Measurements from ENCODE around the gene GSDMA. TPM values are rescaled to one million over a fixed set of nuclear protein-coding genes. Genes with fewer than 3 reads are reported as not detected.

Gene GSDMA
- total and polyA plus RNA-seq, 9 donors = 0.10 to 0.55 (median 0.15) TPM; not detected in 5

GRCh38 chr17:39966771-39967170, 4.0 kb downstream of the GSDMA start:
- no peak overlapping the region for H3K27ac ChIP-seq
- H3K27me3 ChIP-seq = no peaks in the 10 kb centered on the region
- WGBS, 3 donors = 89 to 90% (median 90%) methylated on average over 6 of the region's 6 CpGs
- no peak overlapping the region for H3K4me3 ChIP-seq
- no peak for DNase-seq
- intact Hi-C loops (cut with DNase I) = loop anchor here in 1 of 4 donors (10.0 kb wide), 1 partner anchor 52 kb away; the partner anchor contains the start of gene GSDMB
- TF ChIP-seq POLR2A (IDR thresholded peaks at IDR 0.05) (no peak), EP300 (IDR thresholded peaks at IDR 0.05) (no peak), CTCF (IDR thresholded peaks at IDR 0.05) (no peak)
- no peaks in the 10 kb centered on the region for H3K4me1 ChIP-seq (ENCODE audit: insufficient read depth)
- no peaks in the 10 kb centered on the region for H3K9me3 ChIP-seq
- H3K36me3 ChIP-seq = no peaks in the 10 kb centered on the region

- H3K9me3 ChIP-seq = no peaks in the 10 kb centered on the region
- WGBS, 3 donors = 79 to 84% (median 82%) methylated on average over 2 of the region's 2 CpGs
- H3K4me1 ChIP-seq (ENCODE audit: insufficient read depth) = no peaks in the 10 kb centered on the region
- no peak for TF ChIP-seq CTCF (IDR thresholded peaks at IDR 0.05)
- TF ChIP-seq EP300 (IDR thresholded peaks at IDR 0.05) = no peak
- TF ChIP-seq POLR2A (IDR thresholded peaks at IDR 0.05) = no peak
- H3K36me3 ChIP-seq = no peaks in the 10 kb centered on the region
- intact Hi-C loops (cut with DNase I) = loop anchor here in 1 of 4 donors (10.0 kb wide), 1 partner anchor 54 kb away; the partner anchor contains the start of gene GSDMB
- no peak overlapping the region for H3K27ac ChIP-seq
- DNase-seq = no peak
- H3K4me3 ChIP-seq = no peak overlapping the region
- H3K27me3 ChIP-seq = no peaks in the 10 kb centered on the region
Measured at GRCh38 chr17:39968761-39969160, 6.0 kb downstream of the GSDMA start.

- no peak for DNase-seq
- Histone ChIP-seq H3K9me3 (no peaks in the 10 kb centered on the region), H3K4me1 (ENCODE audit: insufficient read depth) (no peaks in the 10 kb centered on the region), H3K36me3 (no peaks in the 10 kb centered on the region), H3K27ac (no peak overlapping the region), H3K27me3 (no peaks in the 10 kb centered on the region), H3K4me3 (no peak overlapping the region)
- 85 to 88% (median 86%) methylated on average over 6 of the region's 6 CpGs for WGBS, 3 donors
- TF ChIP-seq EP300 (IDR thresholded peaks at IDR 0.05) (no peak), POLR2A (IDR thresholded peaks at IDR 0.05) (no peak), CTCF (IDR thresholded peaks at IDR 0.05) (no peak)
- intact Hi-C loops (cut with DNase I) = loop anchor here in 1 of 4 donors (10.0 kb wide), 1 partner anchor 55 kb away; the partner anchor contains the start of gene GSDMB
Measured at GRCh38 chr17:39969375-39969774, 6.6 kb downstream of the GSDMA start.

GRCh38 chr17:39970157-39970692, 7.4 kb downstream of the GSDMA start:
- H3K4me1 ChIP-seq (ENCODE audit: insufficient read depth) = no peaks in the 10 kb centered on the region
- WGBS, 3 donors = 70 to 71% (median 71%) methylated on average over 7 of the region's 7 CpGs
- DNase-seq = no peak
- H3K27me3 ChIP-seq = no peaks in the 10 kb centered on the region
- intact Hi-C loops (cut with DNase I) = no loop called here
- H3K4me3 ChIP-seq = no peak overlapping the region
- TF ChIP-seq POLR2A (IDR thresholded peaks at IDR 0.05) (no peak), EP300 (IDR thresholded peaks at IDR 0.05) (no peak), CTCF (IDR thresholded peaks at IDR 0.05) (no peak)
- H3K36me3 ChIP-seq = no peaks in the 10 kb centered on the region
- H3K9me3 ChIP-seq = no peaks in the 10 kb centered on the region
- H3K27ac ChIP-seq = no peak overlapping the region

All from ovary (tissue), 9 donors.